Panc1 (cell line): Measurements from ENCODE around the gene MYH10. TPM values are rescaled to one million over a fixed set of nuclear protein-coding genes. Genes with fewer than 3 reads are reported as not detected.

Experiments used
- ATAC-seq: fragments of 200-7000 bp; cut with Tn5 transposase; 2 replicates; pipeline ENCODE4 v1.9.1; 2020; ENCODE audit warnings: mild to moderate bottlenecking, moderate library complexity
- BruUV-seq: library from RNA; stranded (reverse); fragments of 400-500 nt; replicated peaks from 2 replicates; lab custom pipeline; 2021; lab: Mats Ljungman, UMichigan
- CTCF ChIA-PET: fragments of 300-600 bp; sonication (Branson Sonifier 250); formaldehyde crosslinking; loops from one replicate; lab custom pipeline; 2022; ENCODE audit warnings: antibody characterized with exemption; lab: Charles Lee
- POLR2A ChIA-PET: fragments of 300-600 bp; sonication (Branson Sonifier 250); formaldehyde crosslinking; loops from one replicate; lab custom pipeline; 2022; ENCODE audit warnings: antibody characterized with exemption; lab: Charles Lee
- DNase-seq: peaks from one replicate; pipeline ENCODE4 v3.0.0-alpha.2; 2010; ENCODE audit warnings: low read depth, low spot score
- H3K27ac ChIP-seq: 2 replicates; pipeline ENCODE4 v1.5.1; 2011; ENCODE audit warnings: mild to moderate bottlenecking, low read length, inconsistent platforms
- H3K27me3 ChIP-seq: fragments of 200-500 bp; sonication (Bioruptor generic); 2 replicates; pipeline ENCODE4 v1.6.0; 2014; ENCODE audit warnings: low read length, inconsistent platforms; ENCODE audit not compliant: control insufficient read depth, insufficient read depth
- H3K36me3 ChIP-seq: fragments of 200-500 bp; sonication (Bioruptor generic); 2 replicates; pipeline ENCODE4 v1.5.1; 2014; ENCODE audit warnings: inconsistent platforms, mild to moderate bottlenecking, low read length, moderate library complexity; ENCODE audit not compliant: control insufficient read depth, insufficient read depth
- H3K4me1 ChIP-seq: 2 replicates; pipeline ENCODE4 v1.5.1; 2011; ENCODE audit warnings: inconsistent platforms, mild to moderate bottlenecking, low read length, moderate library complexity; ENCODE audit not compliant: control insufficient read depth, insufficient read depth
- H3K4me3 ChIP-seq, 2 experiments: 2 replicates each; pipeline ENCODE4 v1.5.1; 2011 to 2012; ENCODE audit warnings: low read depth in 2 of 2, low read length in 2 of 2, mild to moderate bottlenecking in 2 of 2, inconsistent platforms in 1 of 2, moderate library complexity in 1 of 2
- H3K9me3 ChIP-seq: fragments of 200-500 bp; sonication (Bioruptor generic); 2 replicates; pipeline ENCODE4 v1.5.1; 2014; ENCODE audit warnings: low read depth, mild to moderate bottlenecking, inconsistent platforms, low read length, moderate library complexity; ENCODE audit not compliant: control insufficient read depth, insufficient read depth
- POLR2AphosphoS5 ChIP-seq: IDR thresholded peaks from 2 replicates; pipeline ENCODE4 v1.6.1; 2012; ENCODE audit warnings: mild to moderate bottlenecking, low read depth, low read length, moderate library complexity
- SIN3A ChIP-seq: IDR thresholded peaks from 2 replicates; pipeline ENCODE4 v1.6.1; 2012; ENCODE audit warnings: low read depth, mild to moderate bottlenecking, low read length, moderate library complexity, borderline replicate concordance; ENCODE audit not compliant: insufficient read depth
- TCF7L2 ChIP-seq: IDR thresholded peaks from 2 replicates; pipeline ENCODE4 v1.6.1; 2011; ENCODE audit warnings: mild to moderate bottlenecking, low read depth, low read length, inconsistent platforms
- in situ Hi-C: cut with HindIII; loops from 2 replicates; pipeline ENCODE4 v1.10.0; 2016; ENCODE audit warnings: low sequenced_read_pairs, low pct_unique_long_range_greater_than_20kb
- intact Hi-C: fragments of 100-400 bp; cut with micrococcal nuclease; formaldehyde crosslinking; loops from one replicate; pipeline ENCODE4 v1.10.0; 2022; ENCODE audit not compliant: unreplicated experiment
- total RNA-seq: library from RNA; stranded (reverse); gene quantifications from one replicate; pipeline ENCODE4 v1.2.1, GENCODE V29; 2021; ENCODE audit not compliant: unreplicated experiment
- TF ChIP-seq, protein P1 (sequence below), 2 experiments: IDR thresholded peaks; 2 replicates each; pipeline ENCODE4 v1.6.1; 2011 to 2012; ENCODE audit warnings: low read depth in 2 of 2, control low read depth in 1 of 2, low read length in 1 of 2, mild to moderate bottlenecking in 1 of 2, moderate library complexity in 1 of 2; ENCODE audit not compliant: insufficient read depth in 1 of 2
- TF ChIP-seq, protein P2 (sequence below): fragments of 450-650 bp; IDR thresholded peaks from 2 replicates; pipeline ENCODE4 v1.5.1; 2017; ENCODE audit warnings: mild to moderate bottlenecking

MYH10 gene
- total RNA-seq, 1 experiment from 2014 or later = 36.5 TPM

DNA sequence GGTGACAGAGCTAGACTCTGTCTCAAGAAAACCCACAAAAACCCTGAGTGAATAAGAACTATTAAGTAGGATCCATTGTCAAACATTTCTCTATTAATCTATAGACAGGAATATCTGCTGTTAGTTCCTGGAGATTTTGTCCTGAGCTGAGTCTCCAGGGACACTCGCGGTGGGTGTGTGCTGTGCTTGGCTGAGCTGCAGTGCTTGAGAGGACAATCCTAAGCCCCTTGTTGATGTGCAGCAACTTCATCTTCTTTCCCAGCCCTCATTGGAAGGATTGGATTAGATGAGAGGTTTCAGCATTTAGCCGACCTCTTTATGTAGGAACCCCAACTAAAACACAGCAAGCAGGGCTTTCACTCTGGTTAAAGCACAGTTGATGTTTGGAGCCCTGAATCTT lies 161.5 kb downstream of the MYH10 start:
- H3K4me3 ChIP-seq = no peak overlapping the region
- no TSS peak for BruUV-seq
- H3K27me3 ChIP-seq = no peaks in the 10 kb centered on the region
- TF ChIP-seq, protein P1, sequence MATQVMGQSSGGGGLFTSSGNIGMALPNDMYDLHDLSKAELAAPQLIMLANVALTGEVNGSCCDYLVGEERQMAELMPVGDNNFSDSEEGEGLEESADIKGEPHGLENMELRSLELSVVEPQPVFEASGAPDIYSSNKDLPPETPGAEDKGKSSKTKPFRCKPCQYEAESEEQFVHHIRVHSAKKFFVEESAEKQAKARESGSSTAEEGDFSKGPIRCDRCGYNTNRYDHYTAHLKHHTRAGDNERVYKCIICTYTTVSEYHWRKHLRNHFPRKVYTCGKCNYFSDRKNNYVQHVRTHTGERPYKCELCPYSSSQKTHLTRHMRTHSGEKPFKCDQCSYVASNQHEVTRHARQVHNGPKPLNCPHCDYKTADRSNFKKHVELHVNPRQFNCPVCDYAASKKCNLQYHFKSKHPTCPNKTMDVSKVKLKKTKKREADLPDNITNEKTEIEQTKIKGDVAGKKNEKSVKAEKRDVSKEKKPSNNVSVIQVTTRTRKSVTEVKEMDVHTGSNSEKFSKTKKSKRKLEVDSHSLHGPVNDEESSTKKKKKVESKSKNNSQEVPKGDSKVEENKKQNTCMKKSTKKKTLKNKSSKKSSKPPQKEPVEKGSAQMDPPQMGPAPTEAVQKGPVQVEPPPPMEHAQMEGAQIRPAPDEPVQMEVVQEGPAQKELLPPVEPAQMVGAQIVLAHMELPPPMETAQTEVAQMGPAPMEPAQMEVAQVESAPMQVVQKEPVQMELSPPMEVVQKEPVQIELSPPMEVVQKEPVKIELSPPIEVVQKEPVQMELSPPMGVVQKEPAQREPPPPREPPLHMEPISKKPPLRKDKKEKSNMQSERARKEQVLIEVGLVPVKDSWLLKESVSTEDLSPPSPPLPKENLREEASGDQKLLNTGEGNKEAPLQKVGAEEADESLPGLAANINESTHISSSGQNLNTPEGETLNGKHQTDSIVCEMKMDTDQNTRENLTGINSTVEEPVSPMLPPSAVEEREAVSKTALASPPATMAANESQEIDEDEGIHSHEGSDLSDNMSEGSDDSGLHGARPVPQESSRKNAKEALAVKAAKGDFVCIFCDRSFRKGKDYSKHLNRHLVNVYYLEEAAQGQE (IDR thresholded peaks at IDR 0.05; ENCODE audit: insufficient read depth in 1 of 2, low read depth in 2 of 2, low read length in 1 of 2) = no peak
- TF ChIP-seq TCF7L2 = no peak
- no peak for TF ChIP-seq SIN3A
- TF ChIP-seq, protein P2, sequence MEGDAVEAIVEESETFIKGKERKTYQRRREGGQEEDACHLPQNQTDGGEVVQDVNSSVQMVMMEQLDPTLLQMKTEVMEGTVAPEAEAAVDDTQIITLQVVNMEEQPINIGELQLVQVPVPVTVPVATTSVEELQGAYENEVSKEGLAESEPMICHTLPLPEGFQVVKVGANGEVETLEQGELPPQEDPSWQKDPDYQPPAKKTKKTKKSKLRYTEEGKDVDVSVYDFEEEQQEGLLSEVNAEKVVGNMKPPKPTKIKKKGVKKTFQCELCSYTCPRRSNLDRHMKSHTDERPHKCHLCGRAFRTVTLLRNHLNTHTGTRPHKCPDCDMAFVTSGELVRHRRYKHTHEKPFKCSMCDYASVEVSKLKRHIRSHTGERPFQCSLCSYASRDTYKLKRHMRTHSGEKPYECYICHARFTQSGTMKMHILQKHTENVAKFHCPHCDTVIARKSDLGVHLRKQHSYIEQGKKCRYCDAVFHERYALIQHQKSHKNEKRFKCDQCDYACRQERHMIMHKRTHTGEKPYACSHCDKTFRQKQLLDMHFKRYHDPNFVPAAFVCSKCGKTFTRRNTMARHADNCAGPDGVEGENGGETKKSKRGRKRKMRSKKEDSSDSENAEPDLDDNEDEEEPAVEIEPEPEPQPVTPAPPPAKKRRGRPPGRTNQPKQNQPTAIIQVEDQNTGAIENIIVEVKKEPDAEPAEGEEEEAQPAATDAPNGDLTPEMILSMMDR = no peak
- no peak for TF ChIP-seq POLR2AphosphoS5
- ChIA-PET POLR2A (no interaction called here), CTCF (no interaction called here)
- DNase-seq = no peak
- H3K27ac ChIP-seq = no peak overlapping the region
- H3K36me3 ChIP-seq = peaks cover 3% of the 10 kb centered on the region
- no peaks in the 10 kb centered on the region for H3K9me3 ChIP-seq
- in situ Hi-C loops (no loop called here), intact Hi-C loops (no loop called here)
- no peaks in the 10 kb centered on the region for H3K4me1 ChIP-seq
- no peak for ATAC-seq

DNA sequence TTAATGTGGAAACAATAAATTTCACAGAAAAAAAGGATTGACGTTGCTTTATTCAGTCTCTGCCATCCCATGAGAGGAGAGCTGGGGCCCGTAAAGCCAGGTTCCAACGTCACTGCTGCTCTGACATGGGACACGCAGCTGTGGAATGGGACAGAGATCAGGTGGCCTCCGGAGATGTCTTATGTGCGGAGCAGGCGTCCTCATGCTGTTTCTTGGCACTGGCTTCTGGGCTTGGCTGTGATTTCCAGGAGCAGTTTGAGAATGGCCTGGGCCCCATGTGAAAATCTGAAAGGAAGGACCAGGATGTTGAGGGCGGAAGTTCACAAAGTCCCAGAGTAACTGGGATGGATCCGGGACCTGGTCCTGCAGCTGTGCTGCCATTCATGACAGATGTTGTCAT lies 162.4 kb downstream of the MYH10 start:
- ATAC-seq (no peak), DNase-seq (no peak)
- no peaks in the 10 kb centered on the region for H3K4me1 ChIP-seq
- no TSS peak for BruUV-seq
- intact Hi-C loops = no loop called here
- no peaks in the 10 kb centered on the region for H3K9me3 ChIP-seq
- ChIA-PET CTCF (no interaction called here), POLR2A (no interaction called here)
- H3K27ac ChIP-seq = no peak overlapping the region
- in situ Hi-C loops = no loop called here
- H3K4me3 ChIP-seq = no peak overlapping the region
- TF ChIP-seq POLR2AphosphoS5 (no peak), TCF7L2 (no peak), SIN3A (no peak)
- TF ChIP-seq, protein P2 = no peak
- TF ChIP-seq, protein P1 (IDR thresholded peaks at IDR 0.05; ENCODE audit: insufficient read depth in 1 of 2, low read depth in 2 of 2, low read length in 1 of 2) = no peak
- H3K27me3 ChIP-seq = no peaks in the 10 kb centered on the region
- H3K36me3 ChIP-seq = peaks cover 3% of the 10 kb centered on the region
